Calu3 (cell line): Measurements from ENCODE around the gene APP. TPM values are rescaled to one million over a fixed set of nuclear protein-coding genes. Genes with fewer than 3 reads are reported as not detected.

ENCODE experiments used
- BruUV-seq: library from RNA; stranded (reverse); fragments of 400-500 nt; replicated peaks from 2 replicates; lab custom pipeline; 2021; lab: Mats Ljungman, UMichigan
- CTCF ChIA-PET: fragments of 300-600 bp; sonication (Branson Sonifier 250); formaldehyde crosslinking; loops from one replicate; lab custom pipeline; 2022; ENCODE audit warnings: antibody characterized with exemption; lab: Charles Lee
- DNase-seq: peaks from one replicate; pipeline ENCODE4 v3.0.0; 2022
- H3K27ac Mint-ChIP-seq: one replicate; pipeline ENCODE4 v1.8.0; 2022; ENCODE audit warnings: mixed read lengths; ENCODE audit not compliant: unreplicated experiment
- H3K27me3 Mint-ChIP-seq: one replicate; pipeline ENCODE4 v1.8.0; 2022; ENCODE audit warnings: mixed read lengths; ENCODE audit not compliant: unreplicated experiment
- H3K36me3 Mint-ChIP-seq: one replicate; pipeline ENCODE4 v1.8.0; 2022; ENCODE audit warnings: mild to moderate bottlenecking, moderate library complexity, mixed read lengths; ENCODE audit not compliant: insufficient read depth, unreplicated experiment
- H3K4me1 Mint-ChIP-seq: one replicate; pipeline ENCODE4 v1.8.0; 2022; ENCODE audit warnings: mild to moderate bottlenecking, low read depth, mixed read lengths; ENCODE audit not compliant: unreplicated experiment
- H3K4me3 Mint-ChIP-seq: one replicate; pipeline ENCODE4 v1.8.0; 2022; ENCODE audit warnings: mild to moderate bottlenecking, low read depth, moderate library complexity, mixed read lengths; ENCODE audit not compliant: unreplicated experiment
- H3K9me3 Mint-ChIP-seq: one replicate; pipeline ENCODE4 v1.8.0; 2022; ENCODE audit warnings: low read depth, mixed read lengths; ENCODE audit not compliant: unreplicated experiment
- CTCF ChIP-seq: fragments of 200-600 bp; IDR thresholded peaks from one replicate; pipeline ENCODE4 v1.8.0; 2022; ENCODE audit warnings: antibody characterized with exemption; ENCODE audit not compliant: unreplicated experiment
- intact Hi-C: fragments of 100-400 bp; cut with micrococcal nuclease; formaldehyde crosslinking; loops from one replicate; pipeline ENCODE4 v1.10.0; 2022; ENCODE audit not compliant: unreplicated experiment
- total RNA-seq: library from RNA; stranded (reverse); gene quantifications from 2 replicates; pipeline ENCODE4 v1.2.3, GENCODE V29; 2022

Gene APP
- total RNA-seq, 1 experiment from 2014 or later = 566 TPM

GRCh38 chr21:26140926-26141325 lies 29.6 kb downstream of the APP start:
- Mint-ChIP-seq H3K4me1 (peaks cover 30% of the 10 kb centered on the region), H3K27ac (peak overlapping the region; percentile 91), H3K36me3 (peaks cover 26% of the 10 kb centered on the region), H3K4me3 (no peak overlapping the region), H3K9me3 (no peaks in the 10 kb centered on the region), H3K27me3 (no peaks in the 10 kb centered on the region)
- DNase-seq = no peak
- intact Hi-C loops = loop anchor here (2.0 kb wide), 1 partner anchor 14 kb away; no protein-coding TSS in a partner anchor
- BruUV-seq = no TSS peak
- no peak for TF ChIP-seq CTCF
- CTCF ChIA-PET = interaction anchor here (0.8 kb wide), 1 partner anchor 25 kb away, joined by 4 read pairs; no protein-coding TSS in a partner anchor

- Mint-ChIP-seq H3K4me3 (peak overlapping the region; percentile 46), H3K9me3 (no peaks in the 10 kb centered on the region), H3K4me1 (peaks cover 38% of the 10 kb centered on the region), H3K27ac (peak overlapping the region; percentile 91), H3K27me3 (no peaks in the 10 kb centered on the region), H3K36me3 (peaks cover 26% of the 10 kb centered on the region)
- TF ChIP-seq CTCF = no peak
- BruUV-seq = no TSS peak
- intact Hi-C loops = loop anchor here (2.0 kb wide), 1 partner anchor 15 kb away; no protein-coding TSS in a partner anchor
- CTCF ChIA-PET = interaction anchor here (0.8 to 0.9 kb wide), 2 partner anchors 26 to 85 kb away, joined by 3 to 4 read pairs; no protein-coding TSS in a partner anchor
- DNase-seq = peak; percentile 77
Observed at GRCh38 chr21:26140164-26140579, 30.4 kb downstream of the APP start.

- DNase-seq = no peak
- no TSS peak for BruUV-seq
- intact Hi-C loops = no loop called here
- peak overlapping the region; percentile 69 for H3K27ac Mint-ChIP-seq
- no peak for TF ChIP-seq CTCF
- H3K9me3 Mint-ChIP-seq = no peaks in the 10 kb centered on the region
- H3K36me3 Mint-ChIP-seq = peaks cover 26% of the 10 kb centered on the region
- CTCF ChIA-PET = no interaction called here
- no peak overlapping the region for H3K4me3 Mint-ChIP-seq
- no peaks in the 10 kb centered on the region for H3K27me3 Mint-ChIP-seq
- H3K4me1 Mint-ChIP-seq = peaks cover 43% of the 10 kb centered on the region
Observed at GRCh38 chr21:26138615-26139257, 31.8 kb downstream of the APP start.

- Mint-ChIP-seq H3K4me3 (no peak overlapping the region), H3K36me3 (peaks cover 25% of the 10 kb centered on the region), H3K27ac (no peak overlapping the region), H3K4me1 (peaks cover 43% of the 10 kb centered on the region), H3K27me3 (no peaks in the 10 kb centered on the region), H3K9me3 (no peaks in the 10 kb centered on the region)
- DNase-seq = no peak
- TF ChIP-seq CTCF = no peak
- CTCF ChIA-PET = no interaction called here
- no TSS peak for BruUV-seq
- intact Hi-C loops = no loop called here
Observed at GRCh38 chr21:26137379-26138060, 33.0 kb downstream of the APP start.
